GM19397 (cell line): ENCODE results near the gene PDP2.
"Not testable (repeated sequence)": the region's sequence is repeated elsewhere in the genome, so short reads cannot be mapped to it uniquely, and the experiment has no call there.

Source experiments
- ATAC-seq: cut with Tn5 transposase; IDR thresholded peaks from one replicate; pipeline ENCODE4 v1.9.1; 2021; ENCODE audit warnings: mild to moderate bottlenecking, moderate library complexity; ENCODE audit not compliant: unreplicated experiment

PDP2 gene

GRCh38 chr16:66934138-66934838 lies 54.0 kb downstream of the PDP2 start, which contains the start of gene CIAO2B:
Gene CIAO2B (minus strand): TSS chr16:66934402. CDS start chr16:66934364, 38 bp downstream.
- peak; percentile 84 for ATAC-seq

GRCh38 chr16:66934839-66935313 lies 54.6 kb downstream of the PDP2 start:
- ATAC-seq = not testable (repeated sequence)

- ATAC-seq = no peak
Observed at GRCh38 chr16:66935314-66936011, 55.1 kb downstream of the PDP2 start, which contains the start of gene CES2. Gene CES2 (plus strand): TSS chr16:66935516. CDS start chr16:66935636, 120 bp downstream.

GRCh38 chr16:66936462-66936861 lies 56.1 kb downstream of the PDP2 start:
- ATAC-seq = no peak

- ATAC-seq = no peak
Observed at GRCh38 chr16:66936889-66937554, 56.7 kb downstream of the PDP2 start.

GRCh38 chr16:66937725-66938337 lies 57.5 kb downstream of the PDP2 start:
- no peak for ATAC-seq

- no peak for ATAC-seq
Observed at GRCh38 chr16:66939366-66939765, 59.1 kb downstream of the PDP2 start.

GRCh38 chr16:66940236-66940635 lies 59.9 kb downstream of the PDP2 start:
- no peak for ATAC-seq
